Sigmoid colon (tissue), 4 donors: ENCODE data around the gene EHBP1L1.

ENCODE experiments used
- POLR2A ChIP-seq, 2 donors: fragments of 450-650 bp; IDR thresholded peaks; one replicate each; pipeline ENCODE4 v1.6.1; 2016; ENCODE audit warnings: antibody characterized with exemption in 2 of 2, mild to moderate bottlenecking in 2 of 2, moderate library complexity in 2 of 2
- POLR2AphosphoS5 ChIP-seq, 4 donors: sonication (generic); formaldehyde crosslinking; IDR thresholded peaks; one replicate each; pipeline ENCODE4 v1.6.1; 2017; ENCODE audit warnings: antibody characterized with exemption in 4 of 4

DNA sequence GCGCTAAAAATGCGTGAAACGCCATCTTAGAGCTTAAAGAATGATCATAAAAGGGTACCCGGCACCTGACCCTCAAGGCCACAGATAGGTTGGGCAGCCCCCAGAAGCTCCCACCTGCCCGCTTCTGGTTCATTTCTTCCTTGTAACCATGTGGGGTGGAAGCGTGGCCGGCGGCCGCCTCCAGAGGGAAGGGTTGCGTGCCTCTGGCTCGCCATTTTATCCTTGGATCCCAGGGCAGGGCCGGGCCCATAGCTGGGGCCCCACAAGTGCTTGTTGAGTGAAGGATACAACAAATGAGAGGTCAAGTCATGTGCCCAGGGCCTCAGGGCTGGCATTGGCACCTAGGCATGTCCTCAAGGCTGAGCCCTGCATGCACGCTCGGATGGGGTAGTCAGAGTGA is 45.6 kb downstream of the EHBP1L1 start:
- TF ChIP-seq POLR2AphosphoS5 (IDR thresholded peaks at IDR 0.05) (no peak), POLR2A (IDR thresholded peaks at IDR 0.05) (no peak)
